Measurements from ENCODE around the gene TMEM181. TPM values are rescaled to one million over a fixed set of nuclear protein-coding genes. Genes with fewer than 3 reads are reported as not detected.

TMEM181 gene
- total and polyA plus RNA-seq, 2 experiments from 2014 or later: 11.9 to 25.2 TPM

DNA sequence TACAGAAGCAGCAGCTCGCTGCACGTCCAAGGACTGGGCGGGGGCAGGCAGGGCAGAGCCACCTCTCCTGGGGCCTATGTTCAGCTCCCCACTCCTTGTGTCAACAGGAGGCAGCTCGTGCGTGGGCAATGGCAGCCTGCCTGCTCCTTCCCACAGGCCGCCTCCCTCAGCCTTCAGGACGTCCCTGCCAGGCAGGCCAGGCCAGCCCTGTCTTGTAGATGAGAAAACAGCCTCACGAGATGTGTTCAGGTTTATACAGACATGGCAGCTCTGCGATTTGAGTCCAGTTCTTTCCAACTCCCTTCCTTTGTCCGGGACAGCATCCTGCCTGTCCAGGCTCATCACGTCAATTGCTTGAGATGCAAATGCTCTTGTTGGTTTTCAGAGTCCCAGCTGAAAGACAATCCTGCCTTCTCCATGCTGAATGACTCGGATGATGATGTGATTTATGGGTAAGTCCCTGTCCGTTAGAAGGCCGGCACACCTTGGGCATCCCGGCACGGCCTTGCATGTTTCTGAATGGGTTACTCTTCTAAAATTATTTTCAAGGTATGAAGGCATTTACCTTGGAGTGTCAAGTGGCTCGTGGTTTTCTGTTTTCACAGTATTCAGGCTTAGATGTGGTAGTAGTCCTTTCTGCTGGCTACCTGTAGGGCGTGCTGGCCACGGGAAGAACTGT, 71.2 kb downstream of the TMEM181 start (continued):
- TF ChIP-seq, protein P1, sequence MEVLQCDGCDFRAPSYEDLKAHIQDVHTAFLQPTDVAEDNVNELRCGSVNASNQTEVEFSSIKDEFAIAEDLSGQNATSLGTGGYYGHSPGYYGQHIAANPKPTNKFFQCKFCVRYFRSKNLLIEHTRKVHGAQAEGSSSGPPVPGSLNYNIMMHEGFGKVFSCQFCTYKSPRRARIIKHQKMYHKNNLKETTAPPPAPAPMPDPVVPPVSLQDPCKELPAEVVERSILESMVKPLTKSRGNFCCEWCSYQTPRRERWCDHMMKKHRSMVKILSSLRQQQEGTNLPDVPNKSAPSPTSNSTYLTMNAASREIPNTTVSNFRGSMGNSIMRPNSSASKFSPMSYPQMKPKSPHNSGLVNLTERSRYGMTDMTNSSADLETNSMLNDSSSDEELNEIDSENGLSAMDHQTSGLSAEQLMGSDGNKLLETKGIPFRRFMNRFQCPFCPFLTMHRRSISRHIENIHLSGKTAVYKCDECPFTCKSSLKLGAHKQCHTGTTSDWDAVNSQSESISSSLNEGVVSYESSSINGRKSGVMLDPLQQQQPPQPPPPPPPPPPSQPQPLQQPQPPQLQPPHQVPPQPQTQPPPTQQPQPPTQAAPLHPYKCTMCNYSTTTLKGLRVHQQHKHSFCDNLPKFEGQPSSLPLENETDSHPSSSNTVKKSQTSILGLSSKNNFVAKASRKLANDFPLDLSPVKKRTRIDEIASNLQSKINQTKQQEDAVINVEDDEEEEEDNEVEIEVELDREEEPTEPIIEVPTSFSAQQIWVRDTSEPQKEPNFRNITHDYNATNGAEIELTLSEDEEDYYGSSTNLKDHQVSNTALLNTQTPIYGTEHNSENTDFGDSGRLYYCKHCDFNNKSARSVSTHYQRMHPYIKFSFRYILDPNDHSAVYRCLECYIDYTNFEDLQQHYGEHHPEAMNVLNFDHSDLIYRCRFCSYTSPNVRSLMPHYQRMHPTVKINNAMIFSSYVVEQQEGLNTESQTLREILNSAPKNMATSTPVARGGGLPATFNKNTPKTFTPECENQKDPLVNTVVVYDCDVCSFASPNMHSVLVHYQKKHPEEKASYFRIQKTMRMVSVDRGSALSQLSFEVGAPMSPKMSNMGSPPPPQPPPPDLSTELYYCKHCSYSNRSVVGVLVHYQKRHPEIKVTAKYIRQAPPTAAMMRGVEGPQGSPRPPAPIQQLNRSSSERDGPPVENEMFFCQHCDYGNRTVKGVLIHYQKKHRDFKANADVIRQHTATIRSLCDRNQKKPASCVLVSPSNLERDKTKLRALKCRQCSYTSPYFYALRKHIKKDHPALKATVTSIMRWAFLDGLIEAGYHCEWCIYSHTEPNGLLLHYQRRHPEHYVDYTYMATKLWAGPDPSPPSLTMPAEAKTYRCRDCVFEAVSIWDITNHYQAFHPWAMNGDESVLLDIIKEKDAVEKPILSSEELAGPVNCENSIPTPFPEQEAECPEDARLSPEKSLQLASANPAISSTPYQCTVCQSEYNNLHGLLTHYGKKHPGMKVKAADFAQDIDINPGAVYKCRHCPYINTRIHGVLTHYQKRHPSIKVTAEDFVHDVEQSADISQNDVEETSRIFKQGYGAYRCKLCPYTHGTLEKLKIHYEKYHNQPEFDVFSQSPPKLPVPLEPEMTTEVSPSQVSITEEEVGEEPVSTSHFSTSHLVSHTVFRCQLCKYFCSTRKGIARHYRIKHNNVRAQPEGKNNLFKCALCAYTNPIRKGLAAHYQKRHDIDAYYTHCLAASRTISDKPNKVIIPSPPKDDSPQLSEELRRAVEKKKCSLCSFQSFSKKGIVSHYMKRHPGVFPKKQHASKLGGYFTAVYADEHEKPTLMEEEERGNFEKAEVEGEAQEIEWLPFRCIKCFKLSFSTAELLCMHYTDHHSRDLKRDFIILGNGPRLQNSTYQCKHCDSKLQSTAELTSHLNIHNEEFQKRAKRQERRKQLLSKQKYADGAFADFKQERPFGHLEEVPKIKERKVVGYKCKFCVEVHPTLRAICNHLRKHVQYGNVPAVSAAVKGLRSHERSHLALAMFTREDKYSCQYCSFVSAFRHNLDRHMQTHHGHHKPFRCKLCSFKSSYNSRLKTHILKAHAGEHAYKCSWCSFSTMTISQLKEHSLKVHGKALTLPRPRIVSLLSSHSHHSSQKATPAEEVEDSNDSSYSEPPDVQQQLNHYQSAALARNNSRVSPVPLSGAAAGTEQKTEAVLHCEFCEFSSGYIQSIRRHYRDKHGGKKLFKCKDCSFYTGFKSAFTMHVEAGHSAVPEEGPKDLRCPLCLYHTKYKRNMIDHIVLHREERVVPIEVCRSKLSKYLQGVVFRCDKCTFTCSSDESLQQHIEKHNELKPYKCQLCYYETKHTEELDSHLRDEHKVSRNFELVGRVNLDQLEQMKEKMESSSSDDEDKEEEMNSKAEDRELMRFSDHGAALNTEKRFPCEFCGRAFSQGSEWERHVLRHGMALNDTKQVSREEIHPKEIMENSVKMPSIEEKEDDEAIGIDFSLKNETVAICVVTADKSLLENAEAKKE (CRISPR knock-in tag; IDR thresholded peaks at IDR 0.05): no peak
- TF ChIP-seq EZH2 (IDR thresholded peaks at IDR 0.05; ENCODE audit: low read depth, unreplicated experiment) (no peak), EZH2phosphoT487 (IDR thresholded peaks at IDR 0.05; ENCODE audit: unreplicated experiment) (no peak), NANOG (IDR thresholded peaks at IDR 0.05; ENCODE audit: borderline replicate concordance) (no peak)

DNA sequence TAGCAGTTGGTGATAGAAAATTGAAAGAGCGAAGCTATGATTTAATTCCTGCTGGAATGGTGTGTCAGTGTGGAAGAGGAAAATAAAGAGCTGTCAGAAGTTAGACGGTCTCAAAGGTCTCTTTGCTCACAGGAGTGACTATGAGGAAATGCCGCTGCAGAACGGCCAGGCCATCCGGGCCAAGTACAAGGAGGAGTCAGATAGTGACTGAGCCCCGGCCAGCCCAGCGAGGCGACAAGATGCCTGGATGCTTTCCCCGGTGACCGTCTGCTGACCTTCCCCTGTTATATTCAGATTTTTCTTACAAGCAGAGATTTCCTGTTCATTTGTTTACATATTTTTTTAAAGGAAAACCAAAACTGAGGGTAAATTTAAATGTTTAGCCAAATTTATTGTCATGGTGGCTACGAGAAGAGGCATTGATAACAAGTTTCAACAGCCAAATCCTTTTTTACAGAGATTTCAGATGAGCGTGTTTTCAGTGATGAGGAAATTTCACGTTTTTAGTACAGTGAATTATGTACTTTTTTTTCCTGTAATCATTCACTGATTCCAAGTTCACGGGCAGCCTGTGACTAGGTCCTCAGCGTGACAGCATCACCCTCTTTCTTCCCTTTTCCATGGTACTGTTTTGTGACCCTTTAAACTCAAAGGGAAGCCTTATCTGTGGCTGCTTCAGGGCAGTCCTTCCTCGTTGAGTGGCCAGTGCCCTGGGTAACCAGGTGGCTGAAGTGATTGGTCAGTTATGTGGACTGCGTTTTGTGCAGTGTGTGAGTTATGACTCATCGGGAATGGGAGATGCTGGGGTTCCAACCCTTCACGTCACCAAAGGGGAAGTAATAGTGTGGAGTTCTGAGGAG, 72.0 kb downstream of the TMEM181 start:
- H3K27me3 Mint-ChIP-seq (ENCODE audit: insufficient read depth, low read depth, poor library complexity): peaks cover 19% of the 10 kb centered on the region
- no peak overlapping the region for H3K4me3 Mint-ChIP-seq
- Histone ChIP-seq H3K4me3 (no peak overlapping the region), H3K36me3 (ENCODE audit: insufficient read depth) (peaks cover 9% of the 10 kb centered on the region), H3K4me2 (no peak overlapping the region), H3K27ac (ENCODE audit: low read depth) (no peak overlapping the region; the same call in 1 of the 2 replicates), H4K20me1 (replicated peaks; ENCODE audit: insufficient read depth) (peaks cover 10% of the 10 kb centered on the region), H3K4me1 (ENCODE audit: insufficient read depth) (no peaks in the 10 kb centered on the region), H2AFZ (no peak overlapping the region), H3K9me2 (ENCODE audit: insufficient read depth) (no peaks in the 10 kb centered on the region), H3F3A (replicated peaks; ENCODE audit: low read depth) (no peaks in the 10 kb centered on the region), H3K79me2 (replicated peaks; ENCODE audit: insufficient read depth) (no peaks in the 10 kb centered on the region), H3K27me3 (ENCODE audit: insufficient read depth) (no peaks in the 10 kb centered on the region)
- no peak for DNase-seq (ENCODE audit: low spot score)
- H3K9me3 Mint-ChIP-seq: no peaks in the 10 kb centered on the region
- H3K4me1 Mint-ChIP-seq: peaks cover 21% of the 10 kb centered on the region
- ATAC-seq: no peak
- peak overlapping the region; percentile 85 for H3K27ac Mint-ChIP-seq
- H3K36me3 Mint-ChIP-seq (ENCODE audit: low read depth): peaks cover 66% of the 10 kb centered on the region
- TF ChIP-seq ZNF114 (CRISPR knock-in tag; IDR thresholded peaks at IDR 0.05) (no peak), POLR2AphosphoS5 (IDR thresholded peaks at IDR 0.05; ENCODE audit: low read depth) (no peak), JUNB (IDR thresholded peaks at IDR 0.05; ENCODE audit: unreplicated experiment) (no peak), EZH2phosphoT487 (IDR thresholded peaks at IDR 0.05; ENCODE audit: unreplicated experiment) (no peak), NANOG (IDR thresholded peaks at IDR 0.05; ENCODE audit: borderline replicate concordance) (no peak), STAT1 (IDR thresholded peaks at IDR 0.05; ENCODE audit: unreplicated experiment) (no peak)
- TF ChIP-seq, protein P2, sequence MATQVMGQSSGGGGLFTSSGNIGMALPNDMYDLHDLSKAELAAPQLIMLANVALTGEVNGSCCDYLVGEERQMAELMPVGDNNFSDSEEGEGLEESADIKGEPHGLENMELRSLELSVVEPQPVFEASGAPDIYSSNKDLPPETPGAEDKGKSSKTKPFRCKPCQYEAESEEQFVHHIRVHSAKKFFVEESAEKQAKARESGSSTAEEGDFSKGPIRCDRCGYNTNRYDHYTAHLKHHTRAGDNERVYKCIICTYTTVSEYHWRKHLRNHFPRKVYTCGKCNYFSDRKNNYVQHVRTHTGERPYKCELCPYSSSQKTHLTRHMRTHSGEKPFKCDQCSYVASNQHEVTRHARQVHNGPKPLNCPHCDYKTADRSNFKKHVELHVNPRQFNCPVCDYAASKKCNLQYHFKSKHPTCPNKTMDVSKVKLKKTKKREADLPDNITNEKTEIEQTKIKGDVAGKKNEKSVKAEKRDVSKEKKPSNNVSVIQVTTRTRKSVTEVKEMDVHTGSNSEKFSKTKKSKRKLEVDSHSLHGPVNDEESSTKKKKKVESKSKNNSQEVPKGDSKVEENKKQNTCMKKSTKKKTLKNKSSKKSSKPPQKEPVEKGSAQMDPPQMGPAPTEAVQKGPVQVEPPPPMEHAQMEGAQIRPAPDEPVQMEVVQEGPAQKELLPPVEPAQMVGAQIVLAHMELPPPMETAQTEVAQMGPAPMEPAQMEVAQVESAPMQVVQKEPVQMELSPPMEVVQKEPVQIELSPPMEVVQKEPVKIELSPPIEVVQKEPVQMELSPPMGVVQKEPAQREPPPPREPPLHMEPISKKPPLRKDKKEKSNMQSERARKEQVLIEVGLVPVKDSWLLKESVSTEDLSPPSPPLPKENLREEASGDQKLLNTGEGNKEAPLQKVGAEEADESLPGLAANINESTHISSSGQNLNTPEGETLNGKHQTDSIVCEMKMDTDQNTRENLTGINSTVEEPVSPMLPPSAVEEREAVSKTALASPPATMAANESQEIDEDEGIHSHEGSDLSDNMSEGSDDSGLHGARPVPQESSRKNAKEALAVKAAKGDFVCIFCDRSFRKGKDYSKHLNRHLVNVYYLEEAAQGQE (IDR thresholded peaks at IDR 0.05; ENCODE audit: unreplicated experiment): no peak
- TF ChIP-seq, protein P3, sequence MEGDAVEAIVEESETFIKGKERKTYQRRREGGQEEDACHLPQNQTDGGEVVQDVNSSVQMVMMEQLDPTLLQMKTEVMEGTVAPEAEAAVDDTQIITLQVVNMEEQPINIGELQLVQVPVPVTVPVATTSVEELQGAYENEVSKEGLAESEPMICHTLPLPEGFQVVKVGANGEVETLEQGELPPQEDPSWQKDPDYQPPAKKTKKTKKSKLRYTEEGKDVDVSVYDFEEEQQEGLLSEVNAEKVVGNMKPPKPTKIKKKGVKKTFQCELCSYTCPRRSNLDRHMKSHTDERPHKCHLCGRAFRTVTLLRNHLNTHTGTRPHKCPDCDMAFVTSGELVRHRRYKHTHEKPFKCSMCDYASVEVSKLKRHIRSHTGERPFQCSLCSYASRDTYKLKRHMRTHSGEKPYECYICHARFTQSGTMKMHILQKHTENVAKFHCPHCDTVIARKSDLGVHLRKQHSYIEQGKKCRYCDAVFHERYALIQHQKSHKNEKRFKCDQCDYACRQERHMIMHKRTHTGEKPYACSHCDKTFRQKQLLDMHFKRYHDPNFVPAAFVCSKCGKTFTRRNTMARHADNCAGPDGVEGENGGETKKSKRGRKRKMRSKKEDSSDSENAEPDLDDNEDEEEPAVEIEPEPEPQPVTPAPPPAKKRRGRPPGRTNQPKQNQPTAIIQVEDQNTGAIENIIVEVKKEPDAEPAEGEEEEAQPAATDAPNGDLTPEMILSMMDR (conservative IDR thresholded peaks at IDR 0.05; ENCODE audit: low read depth in 2 of 2): no peak

Data from GM23338 (cell line).